DND-41 (cell line): Measurements from ENCODE around the gene SERPINB8.

Experiments used
- ATAC-seq: fragments of 200-7000 bp; cut with Tn5 transposase; 3 replicates; pipeline ENCODE4 v1.9.1; 2021; ENCODE audit warnings: low read depth; ENCODE audit not compliant: insufficient read depth
- DNase-seq: peaks from one replicate; pipeline ENCODE4 v3.0.0-alpha.2; 2020
- H2AFZ ChIP-seq: 2 replicates; pipeline ENCODE4 v1.6.0; 2012; ENCODE audit warnings: low read depth, low read length
- H3K27ac ChIP-seq: 2 replicates; pipeline ENCODE4 v1.5.1; 2012; ENCODE audit warnings: low read length, inconsistent platforms
- H3K27me3 ChIP-seq: fragments of 200-600 bp; sonication (generic); 2 replicates; pipeline ENCODE4 v1.6.0; 2012; ENCODE audit warnings: low read length, mild to moderate bottlenecking, inconsistent platforms; ENCODE audit not compliant: insufficient read depth, poor library complexity
- H3K36me3 ChIP-seq: 2 replicates; pipeline ENCODE4 v1.5.1; 2012; ENCODE audit warnings: low read length, inconsistent platforms; ENCODE audit not compliant: insufficient read depth
- H3K4me1 ChIP-seq: 2 replicates; pipeline ENCODE4 v1.5.1; 2012; ENCODE audit warnings: mild to moderate bottlenecking, low read length; ENCODE audit not compliant: insufficient read depth
- H3K4me2 ChIP-seq: 2 replicates; pipeline ENCODE4 v1.6.0; 2012; ENCODE audit warnings: mild to moderate bottlenecking, moderate library complexity, low read length, inconsistent platforms; ENCODE audit not compliant: insufficient read depth
- H3K4me3 ChIP-seq, 2 experiments: fragments of 200-600 bp in 1 of 2; shearing (Covaris generic) in 1 of 2; 2 replicates each; pipeline ENCODE4 v1.5.1; 2012 to 2016; ENCODE audit warnings: inconsistent platforms in 2 of 2, low read length in 2 of 2, mild to moderate bottlenecking in 2 of 2, low read depth in 1 of 2, moderate library complexity in 1 of 2
- H3K79me2 ChIP-seq: 2 replicates; pipeline ENCODE4 v1.6.0; 2012; ENCODE audit warnings: low read length, inconsistent platforms; ENCODE audit not compliant: insufficient read depth
- H3K9ac ChIP-seq: 2 replicates; pipeline ENCODE4 v1.6.0; 2012; ENCODE audit warnings: low read depth, mild to moderate bottlenecking, inconsistent platforms, low read length, moderate library complexity
- H3K9me3 ChIP-seq: 2 replicates; pipeline ENCODE4 v1.5.1; 2012; ENCODE audit warnings: low read length, moderate library complexity, mild to moderate bottlenecking, inconsistent platforms; ENCODE audit not compliant: insufficient read depth, severe bottlenecking
- H4K20me1 ChIP-seq: 2 replicates; pipeline ENCODE4 v1.6.0; 2012; ENCODE audit warnings: low read length; ENCODE audit not compliant: insufficient read depth
- CTCF ChIP-seq: IDR thresholded peaks from 2 replicates; pipeline ENCODE4 v1.5.1; 2012; ENCODE audit warnings: borderline replicate concordance, low read length, moderate library complexity, mild to moderate bottlenecking; ENCODE audit not compliant: poor library complexity, severe bottlenecking; ENCODE audit errors: extremely low read depth
- EZH2 ChIP-seq: IDR thresholded peaks from 3 replicates; pipeline ENCODE4 v1.6.1; 2012; ENCODE audit warnings: borderline replicate concordance, low read depth, mild to moderate bottlenecking, moderate library complexity, low read length, inconsistent platforms; ENCODE audit not compliant: severe bottlenecking

SERPINB8 gene

GRCh38 chr18:64032312-64032711 is 62.4 kb downstream of the SERPINB8 start:
- Histone ChIP-seq H3K4me2 (no peak overlapping the region), H3K36me3 (no peaks in the 10 kb centered on the region), H3K4me3 (no peak overlapping the region), H4K20me1 (no peaks in the 10 kb centered on the region), H3K9ac (no peak overlapping the region), H2AFZ (no peak overlapping the region), H3K9me3 (no peaks in the 10 kb centered on the region), H3K27me3 (peaks cover 5% of the 10 kb centered on the region), H3K27ac (no peak overlapping the region), H3K79me2 (no peaks in the 10 kb centered on the region), H3K4me1 (no peaks in the 10 kb centered on the region)
- TF ChIP-seq EZH2 = no peak
- no peak for TF ChIP-seq CTCF
- DNase-seq (no peak), ATAC-seq (no peak)

- Histone ChIP-seq H3K27me3 (no peaks in the 10 kb centered on the region), H2AFZ (no peak overlapping the region), H3K9ac (no peak overlapping the region), H3K36me3 (no peaks in the 10 kb centered on the region), H3K79me2 (no peaks in the 10 kb centered on the region), H3K4me2 (no peak overlapping the region), H3K4me1 (no peaks in the 10 kb centered on the region), H3K27ac (no peak overlapping the region), H4K20me1 (no peaks in the 10 kb centered on the region), H3K4me3 (no peak overlapping the region), H3K9me3 (no peaks in the 10 kb centered on the region)
- DNase-seq (no peak), ATAC-seq (peak; percentile 72)
- TF ChIP-seq EZH2 = no peak
- TF ChIP-seq CTCF = peak; percentile 66
Measured at GRCh38 chr18:64037812-64038414, 68.0 kb downstream of the SERPINB8 start.
